Heart left ventricle (tissue), 13 donors: ENCODE measurements around the gene FLG.

Experiments
- POLR2A ChIP-seq, 2 donors: fragments of 450-650 bp; IDR thresholded peaks; one replicate each; pipeline ENCODE4 v1.6.1; 2017; ENCODE audit warnings: antibody characterized with exemption in 2 of 2, mild to moderate bottlenecking in 2 of 2, moderate library complexity in 2 of 2
- TF ChIP-seq, protein P1 (sequence below), 12 donors: fragments of 200-600 bp; sonication (generic) in 4 of 12; IDR thresholded peaks; one replicate each; pipeline versions ENCODE4 v1.5.0 to v1.8.0; 2018 to 2022; ENCODE audit warnings: antibody characterized with exemption in 12 of 12, mild to moderate bottlenecking in 5 of 12
- donor health status: ischemic (EF 13 %, LVEDD 7.1; RV severe dilation, severe dysfunction).
- donor health status: DM: no; HTN: yes; CAD: no.
- donor health status: DM: no; HTN: no; CAD: no.
- donor health status: ischemic (EF 25% LVEDD 6.9; RV normal size, moderate dysfunction).
- donor health status: ischemic (EF 25% LVEDD 5.7; RV mildly dilated, moderate dysfunction).
- donor health status: ischemic (EF 35%, LVEDD 5.7; RV mildly dilated, moderate dysfunction).
- donor health status: nonischemic (EF 11% LVEDD 7.7; RV severe dilation, severe dysfunction).
- donor health status: DM: yes; HTN: yes; CAD: no.
- donor health status: PGD.
- donor health status: ischemic (EF 29% LVEDD 5.4; RV normal size, mild dysfunction).
- donor health status: nonischemic (EF 23%, LVEDD 6.1; RV moderate dilation, normal function).

DNA sequence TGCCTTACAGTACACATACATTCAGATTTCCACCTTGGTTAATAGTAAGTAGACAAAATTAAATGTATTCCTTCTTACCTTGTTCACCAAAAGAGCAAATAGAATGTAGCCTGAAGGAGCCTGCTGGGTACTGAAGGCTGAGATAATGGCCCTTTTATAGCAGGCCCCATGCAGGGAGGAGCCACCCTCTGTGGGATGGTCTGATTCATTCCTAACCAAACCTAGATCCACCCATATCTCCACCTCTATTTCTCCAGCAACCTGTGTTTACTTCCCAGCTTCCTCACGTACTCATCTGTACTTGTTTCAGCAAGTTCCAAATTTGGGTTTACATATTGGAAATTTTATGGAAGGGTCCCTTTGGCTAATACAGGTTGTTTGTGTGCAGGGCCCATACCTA is at the start of gene FLG:
- no peak for TF ChIP-seq POLR2A (IDR thresholded peaks at IDR 0.05)
- TF ChIP-seq, protein P1, sequence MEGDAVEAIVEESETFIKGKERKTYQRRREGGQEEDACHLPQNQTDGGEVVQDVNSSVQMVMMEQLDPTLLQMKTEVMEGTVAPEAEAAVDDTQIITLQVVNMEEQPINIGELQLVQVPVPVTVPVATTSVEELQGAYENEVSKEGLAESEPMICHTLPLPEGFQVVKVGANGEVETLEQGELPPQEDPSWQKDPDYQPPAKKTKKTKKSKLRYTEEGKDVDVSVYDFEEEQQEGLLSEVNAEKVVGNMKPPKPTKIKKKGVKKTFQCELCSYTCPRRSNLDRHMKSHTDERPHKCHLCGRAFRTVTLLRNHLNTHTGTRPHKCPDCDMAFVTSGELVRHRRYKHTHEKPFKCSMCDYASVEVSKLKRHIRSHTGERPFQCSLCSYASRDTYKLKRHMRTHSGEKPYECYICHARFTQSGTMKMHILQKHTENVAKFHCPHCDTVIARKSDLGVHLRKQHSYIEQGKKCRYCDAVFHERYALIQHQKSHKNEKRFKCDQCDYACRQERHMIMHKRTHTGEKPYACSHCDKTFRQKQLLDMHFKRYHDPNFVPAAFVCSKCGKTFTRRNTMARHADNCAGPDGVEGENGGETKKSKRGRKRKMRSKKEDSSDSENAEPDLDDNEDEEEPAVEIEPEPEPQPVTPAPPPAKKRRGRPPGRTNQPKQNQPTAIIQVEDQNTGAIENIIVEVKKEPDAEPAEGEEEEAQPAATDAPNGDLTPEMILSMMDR (IDR thresholded peaks at IDR 0.05), result no peak
